GM18498 (cell line): ENCODE results near the gene RGS9BP.
A peak's percentile ranks its signal among the peaks of the same experiment; 100 is the strongest.
"Not testable (repeated sequence)": the region's sequence is repeated elsewhere in the genome, so short reads cannot be mapped to it uniquely, and the experiment has no call there.

ENCODE experiments used
- ATAC-seq: cut with Tn5 transposase; IDR thresholded peaks from one replicate; pipeline ENCODE4 v1.9.1; 2021; ENCODE audit warnings: mild to moderate bottlenecking, moderate library complexity; ENCODE audit not compliant: unreplicated experiment

The RGS9BP gene, protein sequence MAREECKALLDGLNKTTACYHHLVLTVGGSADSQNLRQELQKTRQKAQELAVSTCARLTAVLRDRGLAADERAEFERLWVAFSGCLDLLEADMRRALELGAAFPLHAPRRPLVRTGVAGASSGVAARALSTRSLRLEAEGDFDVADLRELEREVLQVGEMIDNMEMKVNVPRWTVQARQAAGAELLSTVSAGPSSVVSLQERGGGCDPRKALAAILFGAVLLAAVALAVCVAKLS

DNA sequence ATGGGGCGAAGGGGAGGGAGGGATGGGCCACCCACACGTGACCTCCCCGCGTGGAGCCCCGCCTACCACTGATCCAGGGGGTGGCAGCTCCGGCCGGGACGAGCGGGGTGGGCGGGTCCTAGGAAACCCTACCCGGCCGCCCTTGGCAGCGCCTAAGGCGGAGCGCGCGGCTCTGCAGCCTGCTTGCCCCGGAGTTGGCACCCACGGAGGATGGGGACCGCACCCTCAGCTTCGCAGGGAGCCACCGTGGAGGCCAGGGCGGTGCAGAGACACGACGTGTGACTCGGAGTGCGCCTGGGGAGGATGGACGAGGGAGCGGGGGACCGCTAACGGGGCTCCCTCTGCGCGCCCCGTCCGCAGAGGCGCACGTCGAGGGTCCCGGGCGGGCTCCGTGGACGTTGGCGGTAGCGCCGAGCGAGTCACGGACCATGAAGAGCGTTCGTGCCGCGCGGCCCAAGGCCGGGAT lies at the start of gene RGS9BP:
TSS of gene RGS9BP (plus strand) at position 129 of the 466 bp plus-strand sequence. CDS start 416 bp downstream, outside the sequence.
- ATAC-seq = peak; percentile 31

DNA sequence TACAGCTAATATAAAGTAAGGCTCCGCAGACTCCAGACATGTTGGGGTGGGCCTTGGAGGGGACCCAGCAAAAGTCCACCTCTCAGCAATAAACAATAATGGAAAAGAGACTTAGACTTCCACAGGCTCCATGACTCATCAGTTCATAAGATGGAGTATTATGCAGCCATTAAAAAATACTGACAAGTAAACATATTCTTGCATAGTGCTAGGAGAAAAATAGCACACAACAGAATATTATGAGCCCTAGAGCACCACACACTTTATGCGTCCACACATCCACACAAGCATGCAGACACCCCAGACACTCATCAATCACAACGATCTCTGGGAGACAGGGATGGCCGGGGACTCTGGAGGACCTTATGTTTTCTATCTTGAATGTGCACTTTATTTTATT lies 48.7 kb upstream of the RGS9BP start:
- no peak for ATAC-seq

DNA sequence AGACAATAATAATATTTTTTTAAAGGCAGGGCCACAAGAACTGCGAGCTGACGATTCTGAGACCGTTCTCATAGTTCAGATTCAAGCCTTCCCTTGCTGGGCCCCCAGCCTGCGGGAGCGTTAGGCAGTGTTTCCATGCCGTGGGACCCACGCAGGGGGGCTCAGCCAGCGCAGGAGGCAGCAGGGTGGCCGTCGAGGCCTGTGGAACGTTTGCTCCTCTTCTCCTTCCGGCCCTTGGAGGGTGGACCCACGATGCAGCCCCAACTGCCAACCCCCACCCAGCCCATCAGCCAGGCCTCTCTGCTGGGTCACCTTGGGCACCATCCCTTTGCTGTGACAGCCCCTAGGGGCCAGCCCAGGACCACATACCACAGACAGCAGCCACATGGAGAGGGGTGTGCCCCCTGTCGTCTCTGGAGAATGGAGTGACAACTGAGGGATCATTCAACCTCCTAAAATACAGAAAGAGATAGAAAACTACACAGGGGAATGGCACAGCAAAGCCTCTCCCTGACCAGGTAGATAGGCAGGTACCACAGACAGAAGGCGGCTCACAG lies 47.9 kb upstream of the RGS9BP start:
- no peak for ATAC-seq

DNA sequence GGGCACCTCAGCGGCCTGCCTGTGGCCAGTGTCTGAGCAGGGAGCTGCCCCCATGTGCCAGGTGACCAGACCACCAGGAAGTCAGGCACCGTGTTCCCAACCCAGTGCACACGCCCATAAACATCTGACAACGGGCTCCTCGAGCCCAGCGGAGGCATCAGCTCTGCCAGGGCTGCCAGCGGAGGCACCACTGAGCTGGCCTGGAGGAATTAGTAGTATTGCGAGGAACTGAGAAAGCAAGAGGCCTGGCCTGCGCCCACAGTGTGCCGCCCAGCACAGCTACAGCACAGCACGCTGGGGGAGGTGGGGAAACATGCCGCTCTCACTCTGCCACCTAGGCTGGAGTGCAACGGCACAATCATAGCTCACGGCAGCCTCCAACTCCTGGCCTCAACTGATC lies 45.3 kb upstream of the RGS9BP start:
- no peak for ATAC-seq

DNA sequence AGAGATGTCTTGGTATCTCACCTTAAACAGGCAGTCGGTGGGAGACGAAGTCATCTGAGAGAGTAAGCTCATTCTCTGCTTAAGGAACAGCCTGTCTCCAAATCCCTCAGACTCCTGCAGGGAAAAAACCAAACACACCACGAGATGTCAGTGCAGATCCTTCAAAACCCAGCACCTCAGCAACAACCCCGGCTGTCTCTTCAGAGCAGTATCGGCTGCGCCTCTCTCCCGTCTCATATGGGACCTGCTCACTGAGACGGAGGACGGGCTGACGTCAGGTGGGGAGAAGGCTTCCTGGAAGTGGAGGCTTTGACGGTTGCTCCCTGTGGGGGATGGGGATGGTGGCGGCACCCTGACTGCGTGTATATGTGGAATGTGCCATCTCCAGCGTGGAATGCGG lies 44.3 kb upstream of the RGS9BP start:
- no peak for ATAC-seq

DNA sequence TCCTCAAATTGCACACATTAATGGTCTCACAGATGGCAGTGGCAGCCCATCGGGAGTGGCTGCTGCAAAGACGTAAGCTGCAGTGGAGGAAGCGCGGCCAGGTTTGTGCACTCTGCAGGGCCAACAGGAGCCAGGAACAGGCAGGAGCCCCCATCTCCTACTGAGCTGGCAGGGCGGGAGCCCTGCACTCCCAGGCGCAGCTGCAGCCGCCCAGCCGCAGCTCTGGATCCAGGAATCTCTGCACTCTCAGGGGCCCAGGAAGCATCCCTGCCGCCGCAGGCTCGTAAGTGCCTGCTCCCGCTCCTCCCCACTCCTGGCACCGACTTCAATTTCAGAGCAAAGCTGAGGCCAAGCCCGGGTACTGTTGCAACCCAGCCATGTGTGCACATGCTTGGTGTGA lies 38.2 kb upstream of the RGS9BP start:
- ATAC-seq = no peak

DNA sequence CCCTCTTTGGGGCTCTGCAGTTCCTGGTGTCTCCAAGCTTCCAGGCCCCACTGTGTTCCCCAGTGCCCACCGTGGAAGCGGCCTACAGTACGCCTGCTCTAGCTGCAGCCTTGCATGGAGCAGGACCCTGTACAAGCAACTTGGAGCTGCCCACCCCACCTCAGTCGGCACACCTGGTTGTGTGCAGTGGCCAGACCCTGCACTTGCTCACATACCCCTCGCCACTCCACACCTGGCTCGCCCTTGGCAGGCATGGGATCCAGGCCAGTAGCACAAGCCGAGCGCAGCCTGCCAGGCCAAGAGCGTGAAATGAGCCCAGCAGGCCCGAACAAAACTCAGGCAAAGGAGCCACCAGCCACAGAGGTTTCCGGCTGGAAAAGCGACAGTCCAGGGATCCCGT lies 37.0 kb upstream of the RGS9BP start:
- ATAC-seq = no peak

DNA sequence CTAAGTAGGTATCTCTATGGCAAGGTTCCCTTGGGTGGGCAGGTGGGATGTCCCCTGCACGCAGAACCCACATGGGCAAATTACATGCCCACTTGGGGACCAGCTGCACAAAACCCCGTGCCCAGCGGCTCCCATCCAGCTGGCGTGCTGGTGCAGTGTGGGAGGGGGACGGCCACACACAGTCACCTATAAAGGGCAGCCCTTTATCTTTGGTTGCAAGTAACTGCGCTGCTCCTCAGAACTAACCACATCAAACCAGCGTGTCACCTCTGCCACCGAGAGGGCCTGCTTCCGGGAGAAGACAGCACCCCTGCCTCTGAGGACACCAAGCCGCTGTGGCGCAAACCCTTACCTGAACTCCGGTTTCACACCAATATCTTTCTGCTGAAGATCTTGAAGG lies 32.9 kb upstream of the RGS9BP start:
- ATAC-seq = no peak

DNA sequence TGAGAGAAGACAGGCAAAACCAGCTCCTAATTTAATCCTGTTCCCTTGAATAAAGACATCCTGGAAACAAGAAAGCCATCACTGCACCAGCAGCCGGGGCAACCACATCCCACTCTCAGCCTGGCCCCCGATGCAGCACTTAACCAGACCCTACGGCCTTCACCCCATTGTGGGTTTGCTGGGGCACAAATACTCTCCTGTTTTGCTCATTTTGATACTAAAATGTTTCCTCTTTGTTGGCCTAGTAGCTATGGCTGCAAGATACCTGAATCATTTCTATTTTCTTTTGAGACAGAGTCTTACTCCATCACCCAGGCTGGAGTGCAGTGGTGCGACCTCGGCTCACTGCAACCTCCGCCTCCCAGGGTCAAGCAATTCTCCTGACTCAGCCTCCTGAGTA lies 29.1 kb upstream of the RGS9BP start:
- no peak for ATAC-seq

DNA sequence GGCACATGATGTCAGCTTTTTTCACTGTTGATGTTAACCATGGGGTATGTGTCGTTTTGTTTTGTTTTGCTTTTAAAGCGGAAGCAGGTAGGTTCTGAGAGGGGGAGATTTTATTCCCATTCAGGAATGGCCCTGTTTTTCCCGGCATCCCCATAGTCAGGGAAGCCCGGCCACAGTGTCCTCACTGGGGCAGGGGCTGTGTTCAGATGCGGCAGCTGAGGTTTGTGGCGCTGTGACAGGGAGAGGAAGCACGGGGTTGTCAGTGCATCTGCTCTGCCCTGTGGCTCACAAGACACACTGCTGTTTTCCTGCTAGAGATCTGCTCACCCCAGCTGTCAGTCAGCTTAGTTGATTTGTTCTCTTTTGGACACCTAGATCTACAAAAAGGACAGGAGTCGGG lies 28.3 kb upstream of the RGS9BP start:
- no peak for ATAC-seq

DNA sequence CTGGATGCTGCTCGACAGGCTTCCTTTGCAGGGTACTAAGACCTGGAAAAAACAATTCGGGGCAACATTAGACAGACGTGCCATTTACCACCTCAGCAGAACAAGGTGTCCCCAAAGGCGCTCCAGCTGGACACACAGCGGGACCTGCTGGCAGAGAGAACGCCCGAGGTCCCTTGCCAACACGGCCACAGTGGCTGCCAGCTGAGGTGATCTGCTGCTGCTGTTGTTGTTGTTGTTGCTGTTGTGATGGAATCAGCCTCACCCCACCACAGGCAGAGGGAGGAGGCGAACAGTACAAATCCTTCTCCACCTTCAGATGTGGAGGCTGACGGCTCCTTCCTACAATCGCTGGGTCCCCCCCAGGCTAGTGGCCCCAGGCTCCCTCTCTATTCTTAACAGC lies 25.9 kb upstream of the RGS9BP start:
- ATAC-seq = no peak

DNA sequence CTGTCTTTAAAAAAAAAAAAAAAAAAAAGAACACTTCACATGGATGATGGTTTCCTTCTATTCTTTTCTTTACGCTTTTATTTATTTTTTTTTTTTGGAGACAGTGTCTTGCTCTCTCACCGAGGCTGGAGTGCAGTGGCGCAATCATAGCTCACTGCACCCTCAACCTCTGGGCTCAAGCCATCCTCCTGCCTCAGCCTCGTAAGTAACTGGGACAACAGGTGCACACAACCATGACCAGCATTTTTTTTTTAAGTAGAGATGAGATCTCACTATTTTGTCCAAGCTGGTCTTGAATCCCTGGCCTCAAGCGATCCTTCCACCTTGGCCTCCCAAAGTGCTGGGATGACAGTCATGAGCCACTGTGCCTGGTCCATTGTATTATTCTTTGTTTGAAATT lies 25.0 kb upstream of the RGS9BP start:
- no peak for ATAC-seq

DNA sequence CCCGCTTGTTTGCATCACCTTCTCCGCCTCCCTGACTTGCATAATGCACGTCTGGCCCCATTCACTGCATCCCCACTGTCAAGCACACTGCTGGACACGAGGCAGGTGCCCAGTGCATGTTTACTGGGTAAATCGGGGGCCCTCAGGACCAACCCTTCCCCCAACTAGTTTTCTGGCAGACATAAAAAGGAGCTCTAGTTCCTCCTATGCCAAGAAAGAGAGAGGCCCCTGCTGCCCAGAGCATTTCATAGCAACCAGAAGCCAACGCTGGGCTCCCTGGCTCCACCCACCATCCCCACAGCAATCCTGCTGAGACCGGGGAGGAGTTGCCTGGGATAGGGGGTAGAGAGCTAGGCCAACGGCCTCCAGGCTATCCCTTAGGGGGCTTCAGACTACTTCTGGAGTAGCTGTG lies 23.9 kb upstream of the RGS9BP start:
- ATAC-seq = no peak

DNA sequence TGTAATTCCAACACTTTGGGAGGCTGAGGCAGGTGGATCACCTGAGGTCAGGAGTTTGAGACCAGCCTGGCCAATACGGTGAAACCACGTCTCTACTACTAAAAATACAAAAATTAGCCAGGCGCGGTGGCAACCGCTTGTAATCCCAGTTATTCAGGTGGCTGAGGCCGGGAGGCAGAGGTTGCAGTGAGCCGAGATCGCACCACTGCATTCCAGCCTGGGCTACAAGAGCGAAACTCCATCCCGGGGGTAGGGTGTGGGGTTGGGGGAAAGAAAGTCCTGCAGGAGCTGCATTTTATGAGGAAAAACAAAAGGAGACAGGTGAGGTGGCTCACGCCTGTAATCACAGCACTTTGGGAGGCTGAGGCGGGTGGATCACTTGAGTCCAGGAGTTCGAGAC lies 23.3 kb upstream of the RGS9BP start:
- ATAC-seq = not testable (repeated sequence)

DNA sequence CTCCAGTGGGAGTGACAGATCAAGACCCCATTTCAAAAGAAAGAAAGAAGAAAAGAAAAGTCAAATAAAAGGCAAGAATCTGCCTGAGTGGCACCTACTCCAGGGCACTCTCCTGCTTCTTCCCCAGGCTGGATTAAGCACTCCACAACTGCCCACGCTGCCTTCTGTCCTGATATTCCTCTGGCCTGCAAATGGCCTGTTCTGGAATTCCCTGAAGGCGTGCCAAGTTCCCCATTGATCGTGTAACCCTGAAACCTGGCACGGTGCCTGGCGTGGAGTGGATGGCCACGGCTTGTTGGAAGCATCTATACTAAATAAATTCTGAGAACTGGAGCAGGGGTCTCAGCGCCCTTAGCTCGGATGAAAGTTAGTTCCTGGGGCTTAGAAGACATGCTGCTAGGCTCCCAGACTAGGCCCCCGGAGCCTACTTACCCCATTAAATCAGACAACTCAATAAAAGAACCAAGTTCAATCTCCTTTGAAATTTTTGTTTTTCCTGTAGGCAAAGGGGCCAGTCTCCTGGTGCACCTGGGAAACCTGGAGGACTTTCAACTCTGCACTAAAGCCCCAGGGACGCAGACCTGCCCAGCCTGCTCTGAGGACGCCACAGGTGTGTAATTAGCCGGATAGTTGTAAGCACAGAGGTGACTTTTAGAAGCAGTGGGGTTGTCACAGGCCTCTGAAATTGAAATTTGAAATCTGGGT lies 22.6 kb upstream of the RGS9BP start:
- ATAC-seq = no peak

DNA sequence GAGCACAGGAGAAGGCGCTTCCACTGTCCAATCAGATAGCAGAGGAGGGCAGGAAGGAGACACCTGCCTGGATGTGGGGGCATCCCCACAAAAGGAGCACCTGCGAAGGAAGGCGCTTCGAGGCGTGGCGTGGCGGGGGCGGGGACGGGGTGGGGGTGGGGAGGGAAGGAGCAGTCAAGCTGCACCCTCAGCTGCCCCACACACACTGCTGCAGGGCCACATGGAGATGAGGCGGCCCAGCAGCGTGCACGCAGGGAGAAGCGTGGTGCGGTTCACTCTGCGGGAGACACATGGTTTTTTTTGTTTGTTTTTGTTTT lies 22.1 kb upstream of the RGS9BP start:
- ATAC-seq = no peak

DNA sequence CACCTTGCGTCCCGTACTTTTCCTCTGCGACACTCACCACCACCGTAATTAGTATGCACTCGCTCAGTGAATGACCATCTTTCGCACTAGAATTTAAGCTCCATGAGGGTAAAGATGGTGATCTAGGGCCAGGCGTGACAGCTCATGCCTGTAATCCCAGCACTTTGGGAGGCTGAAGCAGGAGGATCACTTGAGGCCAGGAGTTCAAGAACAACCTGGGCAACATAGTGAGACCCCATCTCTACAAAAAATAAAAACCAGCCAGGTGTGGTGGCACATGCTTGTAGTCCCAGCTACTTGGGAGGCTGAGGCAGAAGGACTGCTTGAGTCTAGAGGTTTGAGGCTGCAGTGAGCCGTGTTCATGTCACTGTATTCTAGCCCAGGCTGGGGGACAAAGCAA lies 19.3 kb upstream of the RGS9BP start:
- ATAC-seq = not testable (repeated sequence)

DNA sequence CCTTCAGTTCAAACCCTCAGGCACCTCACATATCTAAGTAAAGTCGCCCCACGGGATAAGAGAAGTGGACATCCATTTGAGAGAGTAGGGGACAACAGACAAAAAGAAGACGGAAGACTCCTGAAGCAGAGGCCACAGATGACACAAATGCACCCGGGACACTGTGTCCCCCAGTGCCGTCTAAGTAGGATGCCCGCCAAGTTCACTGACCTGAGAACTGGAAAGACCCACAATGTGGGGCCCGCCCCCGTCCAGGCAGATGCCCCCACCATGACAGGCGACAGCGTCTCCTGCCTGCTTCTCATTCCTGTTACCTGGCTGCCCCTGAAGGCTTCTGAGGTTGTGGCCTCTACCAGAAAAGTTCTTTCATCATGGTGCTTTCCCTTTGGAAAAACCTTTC lies 17.6 kb upstream of the RGS9BP start:
- no peak for ATAC-seq

DNA sequence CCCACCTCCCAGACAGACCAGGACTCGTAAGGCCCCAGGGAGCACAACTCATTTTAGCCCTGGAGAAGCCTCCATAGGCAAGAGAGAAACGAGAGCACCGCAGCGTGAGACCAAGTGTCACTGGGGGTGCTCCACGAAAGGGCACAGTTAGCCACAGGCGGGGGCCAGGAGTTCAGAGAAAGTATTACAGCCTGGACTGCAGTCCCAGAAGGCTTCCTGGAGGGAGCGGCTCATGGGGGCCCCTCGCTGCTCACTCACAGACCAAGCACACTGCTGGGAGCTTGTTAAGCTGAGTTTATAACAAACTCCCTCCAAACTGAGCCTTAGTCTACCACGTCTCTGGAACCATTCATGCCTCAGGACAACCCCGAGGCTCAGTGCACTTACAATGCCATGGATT lies 17.1 kb upstream of the RGS9BP start:
- no peak for ATAC-seq

DNA sequence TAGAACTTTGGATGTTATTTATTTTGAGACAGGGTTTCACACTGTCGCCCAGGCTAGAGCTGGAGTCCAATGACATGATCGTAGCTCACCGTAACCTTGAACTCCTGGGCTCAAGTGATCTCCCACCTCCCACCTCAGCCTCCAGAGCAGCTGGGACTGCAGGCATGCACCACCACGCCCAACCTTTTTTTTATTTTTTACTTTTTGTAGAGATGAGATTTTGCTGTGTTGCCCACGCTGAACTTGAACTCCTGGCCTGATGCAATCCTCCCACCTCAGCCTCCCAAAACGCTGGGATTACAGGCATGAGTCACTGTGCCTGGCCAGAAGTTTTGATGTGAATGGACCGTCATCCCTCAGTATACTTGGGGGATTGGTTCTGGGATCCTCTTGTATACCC lies 14.3 kb upstream of the RGS9BP start:
- ATAC-seq = no peak

DNA sequence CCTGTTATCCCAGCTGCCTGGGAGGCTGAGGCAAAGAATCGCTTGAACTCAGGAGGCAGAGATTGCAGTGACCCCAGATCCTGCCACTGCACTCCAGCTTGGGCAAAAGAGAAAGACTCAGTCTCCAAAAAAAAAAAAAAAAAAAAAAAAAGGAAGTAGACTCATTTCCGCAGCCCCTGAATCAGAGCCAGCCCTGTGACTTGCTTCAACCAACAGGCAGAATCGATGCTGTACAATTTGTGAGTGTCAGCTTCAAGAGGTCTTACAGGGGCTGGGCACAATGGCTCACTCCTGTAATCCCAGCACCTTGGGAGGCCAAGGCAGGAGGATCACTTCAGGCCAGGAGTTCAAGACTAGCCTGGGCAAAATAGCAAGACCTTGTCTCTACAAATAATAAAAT lies 13.5 kb upstream of the RGS9BP start:
- ATAC-seq = no peak

DNA sequence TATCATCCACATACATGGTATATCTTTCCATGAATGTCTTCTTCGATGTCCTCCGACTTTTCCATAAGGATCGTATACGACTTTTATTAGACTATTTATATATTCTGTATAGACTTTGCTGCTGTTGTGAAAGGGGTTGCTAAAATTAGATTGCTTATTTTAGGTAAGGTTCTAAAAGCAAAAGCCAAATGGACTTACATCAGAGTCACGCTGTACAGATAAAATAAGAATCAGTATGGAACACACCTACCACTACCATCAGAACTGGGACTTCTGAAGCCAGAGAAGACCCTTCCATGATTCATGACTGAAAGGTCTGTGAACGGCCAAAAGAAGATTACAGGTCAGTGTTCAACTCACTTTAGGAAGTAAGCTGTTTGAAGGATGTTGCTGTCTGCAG lies 9.6 kb upstream of the RGS9BP start:
- ATAC-seq = no peak

DNA sequence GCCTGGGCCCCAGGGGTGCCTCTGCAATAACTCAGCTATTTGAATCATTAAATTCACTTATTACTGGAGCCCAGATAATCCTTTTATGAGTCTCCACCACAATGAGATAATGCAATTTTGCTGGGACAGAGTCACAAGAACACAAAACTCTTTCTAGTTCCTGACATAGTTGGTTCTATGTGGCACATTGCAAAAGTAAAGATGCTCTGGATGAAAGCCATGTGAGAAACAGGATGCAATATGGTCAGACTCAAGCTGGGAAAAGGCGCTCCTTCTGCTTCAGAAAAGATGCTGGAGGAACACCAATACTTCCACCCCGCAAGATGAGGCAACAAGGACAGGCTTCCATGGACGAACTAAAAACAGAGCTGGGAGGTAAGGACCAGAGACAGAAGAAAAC lies 6.3 kb upstream of the RGS9BP start:
- no peak for ATAC-seq
